GM06990 (cell line): ENCODE measurements around the gene VAT1L.

ENCODE experiments used
- DNase-seq: peaks from one replicate; pipeline ENCODE4 v3.0.0-alpha.2; 2011; ENCODE audit not compliant: insufficient read length; ENCODE audit errors: extremely low read depth
- H3K27me3 ChIP-seq: replicated peaks from 2 replicates; pipeline ENCODE4 v1.6.0; 2011; ENCODE audit warnings: low read length; ENCODE audit not compliant: control insufficient read depth, insufficient read depth
- H3K36me3 ChIP-seq: 2 replicates; pipeline ENCODE4 v1.5.1; 2011; ENCODE audit warnings: low read length; ENCODE audit not compliant: control insufficient read depth, insufficient read depth
- H3K4me3 ChIP-seq: replicated peaks from 2 replicates; pipeline ENCODE4 v1.5.1; 2011; ENCODE audit warnings: low read depth, mild to moderate bottlenecking, control low read depth, low read length
- TF ChIP-seq, protein P1 (sequence below): IDR thresholded peaks from 2 replicates; pipeline ENCODE4 v1.5.1; 2011; ENCODE audit warnings: low read length, control low read depth, mild to moderate bottlenecking, inconsistent platforms; ENCODE audit not compliant: insufficient read depth, poor library complexity, severe bottlenecking

VAT1L gene

GRCh38 chr16:77993111-77993985 lies 205.0 kb downstream of the VAT1L start:
- DNase-seq, result no peak
- TF ChIP-seq, protein P1, sequence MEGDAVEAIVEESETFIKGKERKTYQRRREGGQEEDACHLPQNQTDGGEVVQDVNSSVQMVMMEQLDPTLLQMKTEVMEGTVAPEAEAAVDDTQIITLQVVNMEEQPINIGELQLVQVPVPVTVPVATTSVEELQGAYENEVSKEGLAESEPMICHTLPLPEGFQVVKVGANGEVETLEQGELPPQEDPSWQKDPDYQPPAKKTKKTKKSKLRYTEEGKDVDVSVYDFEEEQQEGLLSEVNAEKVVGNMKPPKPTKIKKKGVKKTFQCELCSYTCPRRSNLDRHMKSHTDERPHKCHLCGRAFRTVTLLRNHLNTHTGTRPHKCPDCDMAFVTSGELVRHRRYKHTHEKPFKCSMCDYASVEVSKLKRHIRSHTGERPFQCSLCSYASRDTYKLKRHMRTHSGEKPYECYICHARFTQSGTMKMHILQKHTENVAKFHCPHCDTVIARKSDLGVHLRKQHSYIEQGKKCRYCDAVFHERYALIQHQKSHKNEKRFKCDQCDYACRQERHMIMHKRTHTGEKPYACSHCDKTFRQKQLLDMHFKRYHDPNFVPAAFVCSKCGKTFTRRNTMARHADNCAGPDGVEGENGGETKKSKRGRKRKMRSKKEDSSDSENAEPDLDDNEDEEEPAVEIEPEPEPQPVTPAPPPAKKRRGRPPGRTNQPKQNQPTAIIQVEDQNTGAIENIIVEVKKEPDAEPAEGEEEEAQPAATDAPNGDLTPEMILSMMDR, result no peak
- Histone ChIP-seq H3K27me3 (no peaks in the 10 kb centered on the region), H3K4me3 (no peak overlapping the region), H3K36me3 (no peaks in the 10 kb centered on the region)

- H3K4me3 ChIP-seq, result no peak overlapping the region
- H3K27me3 ChIP-seq, result no peaks in the 10 kb centered on the region
- no peak for DNase-seq
- H3K36me3 ChIP-seq, result no peaks in the 10 kb centered on the region
- TF ChIP-seq, protein P1, result no peak
Measured at GRCh38 chr16:77995843-77996455, 207.6 kb downstream of the VAT1L start.

DNA sequence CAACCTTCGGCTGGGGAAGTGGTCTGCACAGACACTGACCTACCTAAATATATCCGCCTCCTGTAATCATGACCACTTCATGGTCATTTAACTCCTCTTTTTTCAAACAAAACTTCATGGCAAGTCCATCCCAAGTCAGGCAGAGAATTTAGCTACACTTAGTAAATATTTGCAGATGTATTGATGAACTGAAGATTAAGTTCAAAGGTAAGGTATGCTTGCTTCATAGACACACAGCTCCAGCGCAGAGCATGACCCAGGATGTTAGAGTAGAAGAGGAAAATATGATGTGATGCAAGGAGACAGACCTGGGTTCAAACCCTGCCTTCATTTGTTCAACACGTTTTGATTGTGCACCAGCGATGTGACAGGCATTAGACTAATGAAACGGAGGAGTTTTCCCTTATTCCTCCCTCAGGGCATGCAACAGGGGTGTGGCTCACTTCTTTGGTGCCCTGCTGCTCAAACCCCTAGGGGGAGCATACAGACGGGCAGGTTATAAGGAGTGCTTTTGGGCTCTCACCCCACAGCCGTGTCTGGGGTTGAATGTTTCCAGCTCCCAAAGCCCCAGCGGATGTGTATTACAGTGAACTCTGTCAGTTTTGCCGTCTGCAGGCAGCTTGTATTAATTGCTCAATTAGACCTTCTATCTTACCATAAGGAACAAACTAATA lies 210.1 kb downstream of the VAT1L start:
- TF ChIP-seq, protein P1, result no peak
- DNase-seq, result no peak
- H3K4me3 ChIP-seq, result no peak overlapping the region
- H3K36me3 ChIP-seq, result no peaks in the 10 kb centered on the region
- H3K27me3 ChIP-seq, result no peaks in the 10 kb centered on the region

DNA sequence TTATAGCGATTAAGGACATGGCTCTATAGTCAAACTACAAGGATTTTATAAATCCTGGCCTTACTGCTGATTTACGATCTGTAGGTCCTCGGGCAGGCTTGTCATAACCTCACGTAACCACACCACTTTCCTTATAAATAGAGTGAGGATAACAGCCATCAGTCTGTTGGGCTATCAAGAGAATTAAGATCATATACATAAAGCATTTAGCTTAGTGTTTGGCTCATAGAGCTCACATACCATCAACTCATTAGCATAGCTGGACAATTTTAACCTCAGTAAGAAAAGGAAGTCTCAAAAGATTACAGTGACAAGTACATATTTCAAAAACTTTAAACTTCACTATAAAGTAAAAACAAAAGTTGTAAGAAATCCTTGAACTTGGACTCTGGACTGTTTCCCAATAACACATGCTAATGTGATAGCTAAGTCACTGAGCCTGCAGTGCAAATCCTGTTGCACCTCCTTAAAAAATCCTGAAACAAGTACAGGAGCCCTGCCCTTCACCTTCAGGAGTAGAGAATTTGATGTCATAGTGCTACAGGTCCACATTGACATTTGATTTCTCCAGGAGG lies 213.2 kb downstream of the VAT1L start:
- no peaks in the 10 kb centered on the region for H3K27me3 ChIP-seq
- H3K36me3 ChIP-seq, result no peaks in the 10 kb centered on the region
- DNase-seq, result no peak
- no peak overlapping the region for H3K4me3 ChIP-seq
- TF ChIP-seq, protein P1, result no peak

GRCh38 chr16:78002915-78003538 lies 214.7 kb downstream of the VAT1L start:
- DNase-seq, result peak; percentile 57
- TF ChIP-seq, protein P1, result peak; percentile 90
- H3K27me3 ChIP-seq, result no peaks in the 10 kb centered on the region; the same call in 1 of the 2 replicates
- H3K36me3 ChIP-seq, result no peaks in the 10 kb centered on the region
- no peak overlapping the region for H3K4me3 ChIP-seq
